ENCODE data around the gene MICAL2.

- no peak for TF ChIP-seq CTCF (IDR thresholded peaks at IDR 0.05)
- no peak for TF ChIP-seq POLR2A (IDR thresholded peaks at IDR 0.05; ENCODE audit: low read depth)
- TF ChIP-seq EP300 (IDR thresholded peaks at IDR 0.05) = no peak
These were observed 35.7 kb upstream of the MICAL2 start for GRCh38 chr11:12074529-12075195.

All from esophagus muscularis mucosa (tissue), 4 donors.